Liver (tissue), 9 donors: ENCODE measurements around the gene ATP5MG. TPM values are rescaled to one million over a fixed set of nuclear protein-coding genes. Genes with fewer than 3 reads are reported as not detected.
A peak's percentile ranks its signal among the peaks of the same experiment; 100 is the strongest.

Experiments used
- DNase-seq: peaks from one replicate; pipeline ENCODE4 v3.0.0-alpha.2; 2017; ENCODE audit warnings: low spot score
- H3K27ac ChIP-seq, 2 donors: one replicate each; pipeline ENCODE4 v1.7.0; 2013; ENCODE audit warnings: inconsistent platforms in 2 of 2, low read length in 2 of 2, control low read depth in 1 of 2, low read depth in 1 of 2, mild to moderate bottlenecking in 1 of 2
- H3K27me3 ChIP-seq, 4 donors: one replicate each; pipeline versions ENCODE4 v1.6.1 to v1.7.0; 2013; ENCODE audit warnings: low read length in 3 of 4, inconsistent platforms in 1 of 4, mild to moderate bottlenecking in 1 of 4, moderate library complexity in 1 of 4; ENCODE audit not compliant: control insufficient read depth in 4 of 4, insufficient read depth in 4 of 4
- H3K36me3 ChIP-seq, 4 donors: one replicate each; pipeline versions ENCODE4 v1.6.1 to v1.7.0; 2013; ENCODE audit warnings: low read length in 3 of 4, mild to moderate bottlenecking in 3 of 4, low read depth in 1 of 4, moderate library complexity in 1 of 4; ENCODE audit not compliant: control insufficient read depth in 4 of 4, insufficient read depth in 3 of 4
- H3K4me1 ChIP-seq, 4 donors: one replicate each; pipeline versions ENCODE4 v1.6.1 to v1.7.0; 2013; ENCODE audit warnings: low read length in 3 of 4, mild to moderate bottlenecking in 3 of 4, moderate library complexity in 1 of 4; ENCODE audit not compliant: control insufficient read depth in 4 of 4, insufficient read depth in 4 of 4
- H3K4me3 ChIP-seq, 3 donors: one replicate each; pipeline versions ENCODE4 v1.6.1 to v1.7.0; 2013; ENCODE audit warnings: low read length in 3 of 3, control low read depth in 1 of 3, low read depth in 1 of 3, mild to moderate bottlenecking in 1 of 3
- H3K9ac ChIP-seq, 2 donors: one replicate each; pipeline ENCODE4 v1.7.0; 2013; ENCODE audit warnings: low read length in 2 of 2, mild to moderate bottlenecking in 2 of 2, moderate library complexity in 2 of 2, control low read depth in 1 of 2, low read depth in 1 of 2
- H3K9me3 ChIP-seq, 4 donors: one replicate each; pipeline versions ENCODE4 v1.6.1 to v1.7.0; 2013; ENCODE audit warnings: low read length in 3 of 4; ENCODE audit not compliant: control insufficient read depth in 4 of 4
- EGR1 ChIP-seq, 2 donors: IDR thresholded peaks; 2 replicates each; pipeline ENCODE4 v1.6.1; 2016 to 2018; ENCODE audit warnings: antibody characterized with exemption in 2 of 2, low read depth in 2 of 2
- FOXA1 ChIP-seq: IDR thresholded peaks from 2 replicates; pipeline ENCODE4 v1.6.1; 2016; ENCODE audit warnings: antibody characterized with exemption
- FOXA2 ChIP-seq: IDR thresholded peaks from 2 replicates; pipeline ENCODE4 v1.6.1; 2016; ENCODE audit warnings: antibody characterized with exemption
- HNF4G ChIP-seq: IDR thresholded peaks from 2 replicates; pipeline ENCODE4 v1.6.1; 2016; ENCODE audit warnings: antibody characterized with exemption
- NR2F2 ChIP-seq: IDR thresholded peaks from 2 replicates; pipeline ENCODE4 v1.6.1; 2016; ENCODE audit warnings: antibody characterized with exemption
- RXRA ChIP-seq, 2 donors: IDR thresholded peaks; 2 replicates each; pipeline ENCODE4 v1.6.1; 2017 to 2018; ENCODE audit warnings: antibody characterized with exemption in 2 of 2, mild to moderate bottlenecking in 1 of 2
- TAF1 ChIP-seq: conservative IDR thresholded peaks from 2 replicates; pipeline ENCODE4 v1.6.1; 2016; ENCODE audit warnings: antibody characterized with exemption, mild to moderate bottlenecking
- YY1 ChIP-seq: IDR thresholded peaks from 2 replicates; pipeline ENCODE4 v1.6.1; 2016; ENCODE audit warnings: antibody characterized with exemption, mild to moderate bottlenecking
- WGBS: extraction: QIAGEN DNeasy Blood & Tissue Kit; methylation state at CpG from one replicate; pipeline ENCODE4 v1.1.7; 2013; 5-methylcytosine and 5-hydroxymethylcytosine counted together
- polyA plus RNA-seq, 2 donors: library from polyadenylated mRNA; stranded (reverse) in 1 of 2; unstranded in 1 of 2; fragments of 200-250 nt in 1 of 2; fragments of >200 nt in 1 of 2; fragmentation: Nextera tagmentation in 1 of 2; extraction: Ambion mirVana in 1 of 2; gene quantifications; one replicate each; pipeline versions ENCODE4 v1.2.1 to v1.2.3, GENCODE V29; 2013 to 2015
- total RNA-seq, 2 donors: library from RNA; depleted of rRNA; stranded (reverse); fragments of >200 nt; gene quantifications; one replicate each; pipeline ENCODE4 v1.2.3, GENCODE V29; 2014
- TF ChIP-seq, protein P1 (sequence below): IDR thresholded peaks from 2 replicates; pipeline ENCODE4 v1.6.1; 2016; ENCODE audit warnings: antibody characterized with exemption
- TF ChIP-seq, protein P2 (sequence below): IDR thresholded peaks from 2 replicates; pipeline ENCODE4 v1.6.1; 2016; ENCODE audit warnings: antibody characterized with exemption
- TF ChIP-seq, protein P3 (sequence below): IDR thresholded peaks from 2 replicates; pipeline ENCODE4 v1.6.1; 2016; ENCODE audit warnings: antibody characterized with exemption, mild to moderate bottlenecking
- donor health status: healthy.
- donor health status: healthy.
- donor health status: healthy.
- donor health status: healthy.
- donor health status: healthy.

The ATP5MG gene
- total and polyA plus RNA-seq, 4 donors = 25.5 to 542 (median 87.6) TPM

DNA sequence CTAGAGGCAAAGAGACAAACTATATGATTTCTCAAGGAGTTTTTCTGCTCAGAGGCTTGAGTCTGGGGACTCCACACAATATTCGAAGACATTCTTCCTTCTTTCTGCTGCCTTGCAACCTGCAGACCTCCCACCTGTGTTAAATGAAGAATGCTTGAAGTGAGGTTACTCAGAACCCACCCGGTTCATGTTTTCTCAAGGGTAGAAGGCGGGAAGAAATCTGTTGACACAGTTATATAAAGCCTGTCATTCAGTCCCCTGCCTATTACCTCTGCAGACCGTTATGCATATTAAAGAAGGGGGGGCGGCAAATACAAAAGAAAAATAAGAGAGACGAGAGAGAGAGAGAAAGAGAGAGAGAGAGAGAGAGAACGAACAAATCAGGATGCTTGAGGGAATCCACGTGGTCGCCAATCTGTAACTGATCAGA is 32.7 kb downstream of the ATP5MG start:
- 9% methylated on average over 9 of the region's 9 CpGs for WGBS
- no peak overlapping the region for H3K27ac ChIP-seq
- H3K4me3 ChIP-seq = peak overlapping the region in 2 of 3 donors; percentile 80 to 98
- no peak overlapping the region for H3K9ac ChIP-seq
- no peaks in the 10 kb centered on the region for H3K27me3 ChIP-seq
- no peak for DNase-seq
- peaks cover 4 to 39% (median 31%) of the 10 kb centered on the region in 4 donors for H3K4me1 ChIP-seq
- H3K9me3 ChIP-seq = no peaks in the 10 kb centered on the region
- TF ChIP-seq, protein P1, sequence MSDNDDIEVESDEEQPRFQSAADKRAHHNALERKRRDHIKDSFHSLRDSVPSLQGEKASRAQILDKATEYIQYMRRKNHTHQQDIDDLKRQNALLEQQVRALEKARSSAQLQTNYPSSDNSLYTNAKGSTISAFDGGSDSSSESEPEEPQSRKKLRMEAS = no peak
- TF ChIP-seq EGR1 (IDR thresholded peaks at IDR 0.05; ENCODE audit: low read depth in 2 of 2) = no peak
- no peak for TF ChIP-seq FOXA2
- H3K36me3 ChIP-seq = no peaks in the 10 kb centered on the region

DNA sequence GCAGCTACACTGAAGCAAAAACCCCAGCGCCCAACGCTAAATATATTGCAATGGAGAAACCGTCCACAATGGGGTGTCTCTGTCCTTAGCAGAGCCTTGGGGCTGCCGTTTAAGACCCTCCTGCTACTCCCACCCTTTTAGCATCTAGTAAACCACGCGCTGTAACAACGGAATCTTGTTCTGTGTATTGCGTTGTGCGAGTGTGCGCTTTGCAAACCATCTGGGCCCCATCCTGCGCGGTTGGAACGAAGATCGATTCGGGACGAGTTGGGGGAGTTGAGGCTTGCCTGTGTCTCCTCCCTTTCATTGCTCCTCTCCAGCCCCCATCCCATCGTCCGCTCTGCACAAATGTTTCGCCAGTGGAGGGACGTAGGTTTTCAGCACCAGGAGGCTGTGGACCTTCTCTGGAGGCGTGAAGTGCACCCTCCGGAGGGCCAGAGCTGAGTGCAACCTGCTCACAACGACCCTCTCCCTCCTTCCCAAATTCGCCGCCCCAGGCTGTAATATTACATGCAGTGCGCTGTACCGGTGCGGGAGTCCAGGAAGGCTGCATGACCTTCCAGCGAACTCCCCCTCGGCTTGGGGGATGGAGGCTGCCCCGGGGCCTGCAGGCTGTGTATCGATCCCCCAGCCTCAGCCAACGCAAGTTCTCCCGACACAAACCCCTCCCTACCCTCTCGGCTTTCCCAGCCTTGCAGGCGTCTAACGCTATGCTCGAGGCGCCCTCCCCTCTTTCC is 33.3 kb downstream of the ATP5MG start:
- Histone ChIP-seq H3K27me3 (no peaks in the 10 kb centered on the region), H3K9ac (peak overlapping the region; percentile 3 to 38), H3K4me1 (peaks cover 4 to 41% (median 35%) of the 10 kb centered on the region in 4 donors), H3K36me3 (no peaks in the 10 kb centered on the region), H3K4me3 (peak overlapping the region; percentile 11 to 98 (median 80)), H3K27ac (peak overlapping the region in 1 of 2 donors; percentile 35), H3K9me3 (no peaks in the 10 kb centered on the region)
- DNase-seq = peak; percentile 57
- WGBS = under 1% methylated on average over 39 of the region's 39 CpGs
- TF ChIP-seq, protein P2, sequence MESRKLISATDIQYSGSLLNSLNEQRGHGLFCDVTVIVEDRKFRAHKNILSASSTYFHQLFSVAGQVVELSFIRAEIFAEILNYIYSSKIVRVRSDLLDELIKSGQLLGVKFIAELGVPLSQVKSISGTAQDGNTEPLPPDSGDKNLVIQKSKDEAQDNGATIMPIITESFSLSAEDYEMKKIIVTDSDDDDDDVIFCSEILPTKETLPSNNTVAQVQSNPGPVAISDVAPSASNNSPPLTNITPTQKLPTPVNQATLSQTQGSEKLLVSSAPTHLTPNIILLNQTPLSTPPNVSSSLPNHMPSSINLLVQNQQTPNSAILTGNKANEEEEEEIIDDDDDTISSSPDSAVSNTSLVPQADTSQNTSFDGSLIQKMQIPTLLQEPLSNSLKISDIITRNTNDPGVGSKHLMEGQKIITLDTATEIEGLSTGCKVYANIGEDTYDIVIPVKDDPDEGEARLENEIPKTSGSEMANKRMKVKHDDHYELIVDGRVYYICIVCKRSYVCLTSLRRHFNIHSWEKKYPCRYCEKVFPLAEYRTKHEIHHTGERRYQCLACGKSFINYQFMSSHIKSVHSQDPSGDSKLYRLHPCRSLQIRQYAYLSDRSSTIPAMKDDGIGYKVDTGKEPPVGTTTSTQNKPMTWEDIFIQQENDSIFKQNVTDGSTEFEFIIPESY = no peak
- TF ChIP-seq FOXA1 = no peak
- TF ChIP-seq, protein P3, sequence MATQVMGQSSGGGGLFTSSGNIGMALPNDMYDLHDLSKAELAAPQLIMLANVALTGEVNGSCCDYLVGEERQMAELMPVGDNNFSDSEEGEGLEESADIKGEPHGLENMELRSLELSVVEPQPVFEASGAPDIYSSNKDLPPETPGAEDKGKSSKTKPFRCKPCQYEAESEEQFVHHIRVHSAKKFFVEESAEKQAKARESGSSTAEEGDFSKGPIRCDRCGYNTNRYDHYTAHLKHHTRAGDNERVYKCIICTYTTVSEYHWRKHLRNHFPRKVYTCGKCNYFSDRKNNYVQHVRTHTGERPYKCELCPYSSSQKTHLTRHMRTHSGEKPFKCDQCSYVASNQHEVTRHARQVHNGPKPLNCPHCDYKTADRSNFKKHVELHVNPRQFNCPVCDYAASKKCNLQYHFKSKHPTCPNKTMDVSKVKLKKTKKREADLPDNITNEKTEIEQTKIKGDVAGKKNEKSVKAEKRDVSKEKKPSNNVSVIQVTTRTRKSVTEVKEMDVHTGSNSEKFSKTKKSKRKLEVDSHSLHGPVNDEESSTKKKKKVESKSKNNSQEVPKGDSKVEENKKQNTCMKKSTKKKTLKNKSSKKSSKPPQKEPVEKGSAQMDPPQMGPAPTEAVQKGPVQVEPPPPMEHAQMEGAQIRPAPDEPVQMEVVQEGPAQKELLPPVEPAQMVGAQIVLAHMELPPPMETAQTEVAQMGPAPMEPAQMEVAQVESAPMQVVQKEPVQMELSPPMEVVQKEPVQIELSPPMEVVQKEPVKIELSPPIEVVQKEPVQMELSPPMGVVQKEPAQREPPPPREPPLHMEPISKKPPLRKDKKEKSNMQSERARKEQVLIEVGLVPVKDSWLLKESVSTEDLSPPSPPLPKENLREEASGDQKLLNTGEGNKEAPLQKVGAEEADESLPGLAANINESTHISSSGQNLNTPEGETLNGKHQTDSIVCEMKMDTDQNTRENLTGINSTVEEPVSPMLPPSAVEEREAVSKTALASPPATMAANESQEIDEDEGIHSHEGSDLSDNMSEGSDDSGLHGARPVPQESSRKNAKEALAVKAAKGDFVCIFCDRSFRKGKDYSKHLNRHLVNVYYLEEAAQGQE = peak; percentile 99
- TF ChIP-seq RXRA (IDR thresholded peaks at IDR 0.05) = peak in 1 of 2 donors; percentile 9
- TF ChIP-seq NR2F2 = no peak
- no peak for TF ChIP-seq HNF4G
- TF ChIP-seq, protein P1 = peak; percentile 15

DNA sequence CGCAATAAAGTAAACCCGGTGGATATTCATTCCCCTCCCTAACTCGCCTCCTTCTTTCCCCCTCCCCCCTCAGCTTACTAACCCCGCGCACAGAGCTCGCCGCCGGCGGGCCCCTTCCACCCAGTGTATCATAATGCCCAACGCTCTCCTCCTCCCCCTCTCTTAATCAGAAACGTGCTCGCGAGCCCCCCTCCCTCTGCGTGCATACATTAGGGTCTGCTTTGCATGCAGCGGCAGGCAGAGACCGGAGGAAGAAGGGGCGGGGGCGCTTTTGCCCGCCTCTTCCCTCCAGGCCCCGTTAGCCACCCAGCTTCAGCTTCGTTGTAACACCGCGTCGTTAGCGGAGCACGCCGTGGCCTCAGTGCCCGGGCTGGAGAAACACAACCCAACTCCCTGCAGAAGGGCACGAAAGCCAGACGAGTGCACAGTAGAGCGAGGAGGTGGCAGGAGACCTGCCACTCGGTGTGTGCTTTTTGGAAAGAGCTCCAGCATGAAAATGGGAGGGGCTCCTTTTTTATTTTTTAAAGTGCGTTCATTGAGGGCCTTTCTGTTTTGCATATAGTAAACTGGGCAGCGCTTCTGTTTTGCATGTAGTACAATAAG is 34.0 kb downstream of the ATP5MG start:
- peak overlapping the region; percentile 11 to 98 (median 80) for H3K4me3 ChIP-seq
- no peaks in the 10 kb centered on the region for H3K27me3 ChIP-seq
- WGBS = under 1% methylated on average over 34 of the region's 34 CpGs
- H3K36me3 ChIP-seq = no peaks in the 10 kb centered on the region
- H3K27ac ChIP-seq = peak overlapping the region; percentile 71
- peaks cover 4 to 47% (median 40%) of the 10 kb centered on the region in 4 donors for H3K4me1 ChIP-seq
- DNase-seq = peak; percentile 66
- H3K9ac ChIP-seq = peak overlapping the region; percentile 38 to 51
- H3K9me3 ChIP-seq = no peaks in the 10 kb centered on the region
- TF ChIP-seq FOXA2 (no peak), RXRA (IDR thresholded peaks at IDR 0.05) (no peak), YY1 (no peak), NR2F2 (no peak), TAF1 (no peak)
- TF ChIP-seq, protein P2 = no peak
- TF ChIP-seq, protein P1 = no peak
- TF ChIP-seq, protein P3 = no peak
